Hepatocyte (in vitro differentiated cells): ENCODE data around the gene PSMG3. TPM values are rescaled to one million over a fixed set of nuclear protein-coding genes. Genes with fewer than 3 reads are reported as not detected.

Experiments used
- DNase-seq: peaks from one replicate; pipeline ENCODE4 v3.0.0-alpha.2; 2016; ENCODE audit warnings: low spot score
- H2AFZ ChIP-seq: fragments of 200-600 bp; sonication (generic); 2 replicates; pipeline ENCODE4 v1.6.0; 2016; ENCODE audit warnings: antibody characterized with exemption, mild to moderate bottlenecking
- H3K27ac ChIP-seq: fragments of 200-600 bp; sonication (generic); 2 replicates; pipeline ENCODE4 v1.5.1; 2016; ENCODE audit warnings: mild to moderate bottlenecking
- H3K27me3 ChIP-seq: fragments of 200-600 bp; sonication (generic); 2 replicates; pipeline ENCODE4 v1.6.1; 2016
- H3K36me3 ChIP-seq: fragments of 200-600 bp; sonication (generic); replicated peaks from 2 replicates; pipeline ENCODE4 v1.5.1; 2016; ENCODE audit warnings: low read depth; ENCODE audit not compliant: insufficient read depth
- H3K4me1 ChIP-seq: fragments of 200-600 bp; sonication (generic); 2 replicates; pipeline ENCODE4 v1.5.1; 2016; ENCODE audit warnings: mild to moderate bottlenecking, moderate library complexity; ENCODE audit not compliant: insufficient read depth
- H3K4me2 ChIP-seq: fragments of 200-600 bp; sonication (generic); 2 replicates; pipeline ENCODE4 v1.6.0; 2016
- H3K4me3 ChIP-seq: fragments of 200-600 bp; sonication (generic); 2 replicates; pipeline ENCODE4 v1.5.1; 2016; ENCODE audit warnings: mild to moderate bottlenecking
- H3K79me2 ChIP-seq: fragments of 200-600 bp; sonication (generic); 2 replicates; pipeline ENCODE4 v1.6.0; 2017; ENCODE audit warnings: mild to moderate bottlenecking
- H3K9me2 ChIP-seq: fragments of 200-600 bp; sonication (generic); replicated peaks from 2 replicates; pipeline ENCODE4 v1.6.0; 2017; ENCODE audit warnings: mild to moderate bottlenecking; ENCODE audit not compliant: insufficient read depth
- H3K9me3 ChIP-seq: fragments of 200-600 bp; sonication (generic); 2 replicates; pipeline ENCODE4 v1.5.1; 2016; ENCODE audit warnings: low read depth, mild to moderate bottlenecking
- H4K20me1 ChIP-seq: fragments of 200-600 bp; sonication (generic); 2 replicates; pipeline ENCODE4 v1.6.0; 2016; ENCODE audit warnings: mild to moderate bottlenecking; ENCODE audit not compliant: insufficient read depth, poor library complexity, severe bottlenecking
- EZH2 ChIP-seq: fragments of 200-600 bp; sonication (generic); IDR thresholded peaks from 2 replicates; pipeline ENCODE4 v1.6.1; 2016; ENCODE audit warnings: antibody characterized with exemption, mild to moderate bottlenecking, borderline replicate concordance
- EZH2phosphoT487 ChIP-seq: fragments of 200-600 bp; sonication (generic); IDR thresholded peaks from one replicate; pipeline ENCODE4 v1.6.1; 2018; ENCODE audit warnings: antibody characterized with exemption, mild to moderate bottlenecking, low read depth, moderate library complexity; ENCODE audit not compliant: unreplicated experiment, severe bottlenecking
- WGBS: methylation state at CpG from one replicate; pipeline ENCODE4 v1.1.6; 2016; ENCODE audit warnings: low lambda C conversion rate; ENCODE audit errors: missing lambda C conversion rate; 5-methylcytosine and 5-hydroxymethylcytosine counted together
- polyA plus RNA-seq: library from polyadenylated mRNA; unstranded; fragments of >200 nt; fragmentation: Nextera tagmentation; extraction: Ambion mirVana; gene quantifications from 2 replicates; pipeline ENCODE4 v1.2.1, GENCODE V29; 2016
- total RNA-seq: library from RNA; depleted of rRNA; stranded (reverse); fragments of >200 nt; gene quantifications from 2 replicates; pipeline ENCODE4 v1.2.3, GENCODE V29; 2014
- TF ChIP-seq, protein P1 (sequence below): fragments of 200-600 bp; sonication (generic); IDR thresholded peaks from 2 replicates; pipeline ENCODE4 v1.5.1; 2016; ENCODE audit warnings: antibody characterized with exemption, mild to moderate bottlenecking; ENCODE audit not compliant: poor library complexity

PSMG3 gene
- total and polyA plus RNA-seq, 2 experiments from 2014 or later, result 42.7 to 44.8 TPM

DNA sequence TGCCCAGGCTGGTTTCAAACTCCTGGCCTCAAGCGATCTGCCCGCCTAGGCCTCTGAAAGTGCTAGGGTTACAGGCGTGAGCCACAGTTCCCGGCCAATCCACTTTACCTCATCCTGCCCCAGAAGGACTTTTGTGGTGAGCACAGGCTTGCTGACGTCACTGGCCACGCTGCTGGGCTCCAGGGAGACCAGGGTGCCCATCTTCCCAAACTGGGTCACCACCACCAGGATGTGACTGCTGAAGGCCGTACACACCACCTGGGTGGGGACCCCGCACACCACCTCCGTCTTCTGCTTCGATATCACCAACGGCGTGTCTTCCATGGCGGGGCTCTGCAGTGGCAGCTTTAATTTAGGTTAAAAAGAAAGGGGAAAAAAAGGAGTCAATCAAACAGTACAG lies 816 bp downstream of the PSMG3 start:
- peak overlapping the region; percentile 84 for H3K4me2 ChIP-seq

DNA sequence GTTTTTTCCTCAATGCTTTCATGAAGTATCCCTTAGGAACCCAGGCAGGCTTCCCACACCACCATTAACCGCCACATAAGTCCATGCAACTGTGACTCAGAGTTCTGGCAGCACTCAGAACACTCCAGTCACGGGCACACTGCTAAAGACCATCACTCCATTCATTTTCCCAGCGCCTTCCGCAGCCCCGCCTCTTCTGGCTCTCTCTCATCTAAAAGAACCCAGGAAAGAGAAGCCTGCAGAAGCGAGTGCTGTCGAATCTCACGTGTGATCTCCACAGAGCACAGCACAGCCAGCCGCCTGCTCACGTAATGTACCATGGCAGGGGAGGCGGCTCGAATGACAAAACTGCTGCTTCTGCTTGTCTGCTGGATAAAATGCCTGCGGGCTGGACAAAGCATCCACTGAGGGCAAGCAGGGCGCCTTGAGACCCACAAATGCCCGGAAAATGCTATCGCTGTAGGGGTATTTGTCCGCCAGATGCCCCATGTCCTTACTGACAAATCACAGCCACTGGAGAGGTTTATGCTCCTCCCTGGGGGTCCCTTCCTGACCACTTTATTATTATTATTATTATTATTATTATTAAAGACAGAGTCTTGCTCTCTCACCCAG lies 1.8 kb downstream of the PSMG3 start:
- Histone ChIP-seq H3K27ac (peak overlapping the region; percentile 99), H4K20me1 (no peaks in the 10 kb centered on the region), H3K79me2 (peaks cover 21% of the 10 kb centered on the region), H3K4me1 (peaks cover 34% of the 10 kb centered on the region), H2AFZ (no peak overlapping the region), H3K4me2 (peak overlapping the region; percentile 84), H3K27me3 (no peaks in the 10 kb centered on the region), H3K36me3 (no peaks in the 10 kb centered on the region), H3K9me3 (no peaks in the 10 kb centered on the region), H3K4me3 (no peak overlapping the region), H3K9me2 (no peaks in the 10 kb centered on the region)
- 82% methylated on average over 17 of the region's 17 CpGs for WGBS
- DNase-seq, result peak; percentile 65
- TF ChIP-seq EZH2phosphoT487 (no peak), EZH2 (no peak)
- TF ChIP-seq, protein P1, sequence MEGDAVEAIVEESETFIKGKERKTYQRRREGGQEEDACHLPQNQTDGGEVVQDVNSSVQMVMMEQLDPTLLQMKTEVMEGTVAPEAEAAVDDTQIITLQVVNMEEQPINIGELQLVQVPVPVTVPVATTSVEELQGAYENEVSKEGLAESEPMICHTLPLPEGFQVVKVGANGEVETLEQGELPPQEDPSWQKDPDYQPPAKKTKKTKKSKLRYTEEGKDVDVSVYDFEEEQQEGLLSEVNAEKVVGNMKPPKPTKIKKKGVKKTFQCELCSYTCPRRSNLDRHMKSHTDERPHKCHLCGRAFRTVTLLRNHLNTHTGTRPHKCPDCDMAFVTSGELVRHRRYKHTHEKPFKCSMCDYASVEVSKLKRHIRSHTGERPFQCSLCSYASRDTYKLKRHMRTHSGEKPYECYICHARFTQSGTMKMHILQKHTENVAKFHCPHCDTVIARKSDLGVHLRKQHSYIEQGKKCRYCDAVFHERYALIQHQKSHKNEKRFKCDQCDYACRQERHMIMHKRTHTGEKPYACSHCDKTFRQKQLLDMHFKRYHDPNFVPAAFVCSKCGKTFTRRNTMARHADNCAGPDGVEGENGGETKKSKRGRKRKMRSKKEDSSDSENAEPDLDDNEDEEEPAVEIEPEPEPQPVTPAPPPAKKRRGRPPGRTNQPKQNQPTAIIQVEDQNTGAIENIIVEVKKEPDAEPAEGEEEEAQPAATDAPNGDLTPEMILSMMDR, result no peak

More for the DNA sequence above, 816 bp downstream of the PSMG3 start:
- Histone ChIP-seq H3K36me3 (no peaks in the 10 kb centered on the region), H3K4me1 (peaks cover 34% of the 10 kb centered on the region), H3K4me3 (no peak overlapping the region), H3K27me3 (no peaks in the 10 kb centered on the region), H3K9me3 (no peaks in the 10 kb centered on the region), H2AFZ (no peak overlapping the region), H3K79me2 (peaks cover 21% of the 10 kb centered on the region), H3K9me2 (no peaks in the 10 kb centered on the region), H3K27ac (peak overlapping the region; percentile 99), H4K20me1 (no peaks in the 10 kb centered on the region)
- 92% methylated on average over 13 of the region's 13 CpGs for WGBS
- no peak for DNase-seq
- TF ChIP-seq EZH2, result no peak
- TF ChIP-seq EZH2phosphoT487, result no peak
- TF ChIP-seq, protein P1, result no peak

DNA sequence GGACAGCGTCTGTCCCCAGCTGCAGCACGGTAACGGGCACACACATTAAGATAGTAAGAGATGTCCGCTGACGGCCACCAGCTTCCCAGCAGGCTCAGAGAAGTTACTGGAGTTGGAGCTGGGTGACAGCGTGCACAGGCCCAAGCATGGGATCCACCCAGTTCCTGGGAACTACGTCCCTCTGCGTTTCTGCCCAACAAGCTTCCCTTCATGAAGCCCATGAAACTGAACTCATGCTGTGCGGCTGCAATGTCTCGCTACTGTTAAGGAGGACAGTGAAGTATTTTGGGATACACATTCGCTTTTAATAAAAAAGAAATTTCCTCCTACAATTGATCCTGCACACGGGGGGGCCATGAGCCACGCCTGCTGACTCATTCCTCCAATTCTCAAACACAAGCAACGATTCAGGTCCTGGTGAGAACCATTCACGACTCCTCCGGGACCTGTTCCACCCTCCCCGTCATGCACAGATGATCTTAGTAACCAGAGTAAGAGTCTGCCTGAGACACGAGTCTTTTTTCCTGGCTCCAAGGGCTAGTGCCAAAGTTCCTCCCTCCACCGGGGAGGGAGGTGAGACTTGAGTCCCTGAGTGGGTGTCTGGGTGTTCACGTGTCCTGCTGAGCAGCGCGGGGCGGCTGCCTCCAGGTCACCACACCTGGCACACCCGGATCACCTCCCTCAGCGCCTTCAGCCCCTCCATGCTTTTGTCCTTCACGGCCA lies 2.6 kb downstream of the PSMG3 start:
- Histone ChIP-seq H3K4me2 (peak overlapping the region; percentile 84), H4K20me1 (no peaks in the 10 kb centered on the region), H3K27me3 (no peaks in the 10 kb centered on the region), H2AFZ (no peak overlapping the region), H3K36me3 (no peaks in the 10 kb centered on the region), H3K4me1 (peaks cover 33% of the 10 kb centered on the region), H3K9me2 (no peaks in the 10 kb centered on the region), H3K27ac (peak overlapping the region; percentile 99), H3K4me3 (no peak overlapping the region), H3K79me2 (peaks cover 21% of the 10 kb centered on the region), H3K9me3 (no peaks in the 10 kb centered on the region)
- WGBS, result 77% methylated on average over 26 of the region's 26 CpGs
- DNase-seq, result no peak
- TF ChIP-seq, protein P1, result no peak
- no peak for TF ChIP-seq EZH2phosphoT487
- TF ChIP-seq EZH2, result no peak
